SK-N-SH (cell line): Measurements from ENCODE around the gene RNASEH1. TPM values are rescaled to one million over a fixed set of nuclear protein-coding genes. Genes with fewer than 3 reads are reported as not detected.

Experiments used
- CTCF ChIA-PET: fragments of 300-600, 350-600 bp; formaldehyde crosslinking; extraction: SDS; loops from one replicate; lab custom pipeline; 2021; lab: Yijun Ruan, JAX
- POLR2A ChIA-PET: fragments of 350-600 bp; sonication (Branson Sonifier 250); formaldehyde crosslinking; extraction: SDS; loops from one replicate; lab custom pipeline; 2020; ENCODE audit warnings: antibody characterized with exemption, inconsistent platforms; lab: Yijun Ruan, JAX
- DNase-seq: peaks from one replicate; pipeline ENCODE4 v3.0.0; 2012
- H2AFZ ChIP-seq: fragments of 200-600 bp; sonication (generic); 2 replicates; pipeline ENCODE4 v1.8.1; 2016; ENCODE audit warnings: antibody characterized with exemption, mild to moderate bottlenecking, low read depth
- H3F3A ChIP-seq: fragments of 200-600 bp; sonication (generic); replicated peaks from 2 replicates; pipeline ENCODE3; 2016; ENCODE audit warnings: antibody characterized with exemption, mild to moderate bottlenecking; ENCODE audit not compliant: insufficient read depth
- H3K27ac ChIP-seq, 2 experiments: fragments of 200-500 bp in 1 of 2; fragments of 200-600 bp in 1 of 2; sonication (Bioruptor generic) in 1 of 2; sonication (generic), shearing (Covaris generic) in 1 of 2; 2 replicates each; pipeline versions ENCODE4 v1.5.1 to v1.6.1; 2014 to 2016; ENCODE audit warnings: low read depth in 2 of 2, inconsistent platforms in 1 of 2, low read length in 1 of 2, mild to moderate bottlenecking in 1 of 2, mixed read lengths in 1 of 2
- H3K27me3 ChIP-seq: fragments of 200-600 bp; sonication (generic), shearing (Covaris generic); 2 replicates; pipeline ENCODE4 v1.6.1; 2016; ENCODE audit warnings: mixed run types; ENCODE audit not compliant: insufficient read depth
- H3K36me3 ChIP-seq, 2 experiments: fragments of 200-500 bp in 1 of 2; fragments of 200-600 bp in 1 of 2; sonication (Bioruptor generic) in 1 of 2; sonication (generic) in 1 of 2; replicated peaks in 1 of 2; 2 replicates each; pipeline versions ENCODE3 to v1.5.1; 2014 to 2016; ENCODE audit warnings: low read length in 1 of 2, mild to moderate bottlenecking in 1 of 2; ENCODE audit not compliant: insufficient read depth in 2 of 2, control insufficient read depth in 1 of 2
- H3K4me1 ChIP-seq, 2 experiments: fragments of 200-500 bp in 1 of 2; fragments of 200-600 bp in 1 of 2; sonication (Bioruptor generic) in 1 of 2; sonication (generic), shearing (Covaris generic) in 1 of 2; 2 replicates each; pipeline versions ENCODE4 v1.5.1 to v1.6.1; 2014 to 2016; ENCODE audit warnings: low read depth in 1 of 2, low read length in 1 of 2, mixed run types in 1 of 2; ENCODE audit not compliant: insufficient read depth in 2 of 2, control insufficient read depth in 1 of 2
- H3K4me2 ChIP-seq: fragments of 200-600 bp; sonication (generic), shearing (Covaris generic); 2 replicates; pipeline ENCODE4 v1.6.1; 2017; ENCODE audit warnings: mixed run types
- H3K4me3 ChIP-seq, 2 experiments: fragments of 200-500 bp in 1 of 2; fragments of 200-600 bp in 1 of 2; sonication (Bioruptor generic) in 1 of 2; sonication (generic), shearing (Covaris generic) in 1 of 2; 2 replicates each; pipeline versions ENCODE4 v1.5.1 to v1.8.1; 2014 to 2016; ENCODE audit warnings: low read depth in 2 of 2, inconsistent platforms in 1 of 2, low read length in 1 of 2, mild to moderate bottlenecking in 1 of 2, mixed read lengths in 1 of 2, moderate library complexity in 1 of 2
- H3K79me2 ChIP-seq: fragments of 200-600 bp; sonication (generic); 2 replicates; pipeline ENCODE4 v1.8.1; 2017; ENCODE audit warnings: mild to moderate bottlenecking; ENCODE audit not compliant: insufficient read depth
- H3K9ac ChIP-seq: fragments of 200-600 bp; sonication (generic); 2 replicates; pipeline ENCODE4 v1.6.1; 2017; ENCODE audit warnings: mixed run types
- H3K9me2 ChIP-seq: fragments of 200-600 bp; sonication (generic); 2 replicates; pipeline ENCODE4 v1.6.1; 2017; ENCODE audit warnings: mixed run types
- H3K9me3 ChIP-seq: fragments of 200-600 bp; sonication (generic); 2 replicates; pipeline ENCODE4 v1.6.1; 2017; ENCODE audit warnings: mixed run types, mild to moderate bottlenecking, moderate library complexity
- H4K20me1 ChIP-seq: fragments of 200-600 bp; sonication (generic); 2 replicates; pipeline ENCODE4 v1.6.1; 2017; ENCODE audit warnings: mild to moderate bottlenecking, mixed run types; ENCODE audit not compliant: insufficient read depth
- ELF1 ChIP-seq: IDR thresholded peaks from 2 replicates; pipeline ENCODE4 v1.4.0; 2012
- EP300 ChIP-seq, 2 experiments: IDR thresholded peaks; 2 replicates each; pipeline versions ENCODE4 v1.4.0 to v1.6.1; 2012; ENCODE audit warnings: borderline replicate concordance in 1 of 2, low read depth in 1 of 2, low read length in 1 of 2
- EZH2phosphoT487 ChIP-seq: fragments of 200-600 bp; sonication (generic); IDR thresholded peaks from 2 replicates; pipeline ENCODE4 v1.6.1; 2017; ENCODE audit warnings: low read depth, mixed run types, mild to moderate bottlenecking, antibody characterized with exemption, moderate library complexity, borderline replicate concordance
- FOSL2 ChIP-seq: IDR thresholded peaks from 2 replicates; pipeline ENCODE4 v1.4.0; 2012; ENCODE audit warnings: low read depth, mild to moderate bottlenecking, moderate library complexity, borderline replicate concordance
- GATA2 ChIP-seq: sonication (generic); formaldehyde crosslinking; IDR thresholded peaks from 2 replicates; pipeline ENCODE4 v1.5.0; 2020; ENCODE audit warnings: mild to moderate bottlenecking, missing genetic modification reagents
- MXI1 ChIP-seq: IDR thresholded peaks from 2 replicates; pipeline ENCODE4 v1.6.1; 2012; ENCODE audit warnings: mild to moderate bottlenecking, low read depth, low read length, improper control_type of control experiment
- POLR2AphosphoS5 ChIP-seq: IDR thresholded peaks from 2 replicates; pipeline ENCODE4 v1.6.1; 2012; ENCODE audit warnings: low read depth, low read length
- RAD21 ChIP-seq: IDR thresholded peaks from 2 replicates; pipeline ENCODE4 v1.6.1; 2012; ENCODE audit warnings: mild to moderate bottlenecking, low read length
- RFX5 ChIP-seq: IDR thresholded peaks from 2 replicates; pipeline ENCODE4 v1.6.1; 2012; ENCODE audit warnings: mild to moderate bottlenecking, improper control_type of control experiment, low read length
- SIN3A ChIP-seq: IDR thresholded peaks from 2 replicates; pipeline ENCODE4 v1.6.1; 2012; ENCODE audit warnings: low read depth, mild to moderate bottlenecking, low read length, moderate library complexity, borderline replicate concordance
- TAF1 ChIP-seq: IDR thresholded peaks from 2 replicates; pipeline ENCODE4 v1.6.1; 2012; ENCODE audit warnings: low read depth, mild to moderate bottlenecking, low read length, moderate library complexity, borderline replicate concordance
- TEAD4 ChIP-seq: IDR thresholded peaks from 2 replicates; pipeline ENCODE4 v1.4.0; 2012; ENCODE audit warnings: mild to moderate bottlenecking, borderline replicate concordance; ENCODE audit not compliant: insufficient read depth
- WGBS: methylation state at CpG from one replicate; pipeline ENCODE4 v1.1.6; 2017; ENCODE audit warnings: low lambda C conversion rate; 5-methylcytosine and 5-hydroxymethylcytosine counted together
- polyA plus RNA-seq, 3 experiments: library from polyadenylated mRNA; depleted of rRNA; stranded (reverse); fragments of >200 nt; gene quantifications; 2 replicates each; pipeline ENCODE4 v1.2.3, GENCODE V29; 2012
- TF ChIP-seq, protein P1 (sequence below): IDR thresholded peaks from 2 replicates; pipeline ENCODE4 v1.4.0; 2012; ENCODE audit warnings: low read depth
- TF ChIP-seq, protein P2 (sequence below): fragments of 150-350 bp; IDR thresholded peaks from 2 replicates; pipeline ENCODE4 v1.6.1; 2017; ENCODE audit warnings: antibody characterized with exemption, low read length, low read depth, borderline replicate concordance
- TF ChIP-seq, protein P3 (sequence below): IDR thresholded peaks from 2 replicates; pipeline ENCODE4; 2012
- TF ChIP-seq, protein P4 (sequence below): fragments of 200-600 bp; sonication (generic); IDR thresholded peaks from 2 replicates; pipeline ENCODE4 v1.6.1; 2017; ENCODE audit warnings: antibody characterized with exemption, mild to moderate bottlenecking, moderate library complexity

Gene RNASEH1
- polyA plus RNA-seq, 1 of the 3 experiments (the other 2 are of a cell fraction), result 34.4 TPM

DNA sequence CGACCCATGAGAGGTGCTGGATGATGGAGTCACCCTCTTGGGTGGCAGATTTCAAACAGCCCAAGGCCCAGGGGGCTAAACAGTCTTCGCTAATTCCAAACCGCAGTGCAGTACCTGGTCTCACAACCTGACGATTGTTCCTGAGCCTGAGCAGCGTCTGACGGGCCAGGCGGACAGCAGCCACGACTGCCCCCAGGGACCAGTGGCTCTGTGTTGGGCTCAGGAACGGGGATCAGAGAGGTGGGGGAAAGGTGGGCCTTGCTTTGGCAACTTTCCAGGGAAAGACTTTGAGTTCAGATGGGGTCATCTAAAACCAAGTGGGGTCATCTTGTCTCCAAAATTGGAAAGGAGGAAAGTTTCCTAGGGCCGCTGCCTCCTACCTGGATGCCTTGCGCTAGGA is 37.3 kb upstream of the RNASEH1 start:
- Histone ChIP-seq H3K79me2 (no peaks in the 10 kb centered on the region), H2AFZ (peak overlapping the region; percentile 44; the same call in 1 of the 2 replicates), H3K27ac (peak overlapping the region in 1 of 2 experiments; percentile 99; a peak in 3 of 4 replicates), H3K9ac (no peak overlapping the region), H3F3A (peaks cover 4% of the 10 kb centered on the region), H3K4me3 (peak overlapping the region; percentile 30 to 38; a peak in 3 of 4 replicates), H3K36me3 (no peaks in the 10 kb centered on the region), H4K20me1 (no peaks in the 10 kb centered on the region), H3K9me3 (no peaks in the 10 kb centered on the region)
- DNase-seq, result peak; percentile 78
- 80% methylated on average over 11 of the region's 11 CpGs for WGBS
- no peak for TF ChIP-seq EZH2phosphoT487
- TF ChIP-seq ELF1, result no peak
- no peak for TF ChIP-seq TEAD4
- TF ChIP-seq, protein P1, sequence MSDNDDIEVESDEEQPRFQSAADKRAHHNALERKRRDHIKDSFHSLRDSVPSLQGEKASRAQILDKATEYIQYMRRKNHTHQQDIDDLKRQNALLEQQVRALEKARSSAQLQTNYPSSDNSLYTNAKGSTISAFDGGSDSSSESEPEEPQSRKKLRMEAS, result no peak
- TF ChIP-seq, all 33 proteins: peak for 0
- Histone ChIP-seq H3K27me3 (no peaks in the 10 kb centered on the region), H3K9me2 (no peaks in the 10 kb centered on the region), H3K4me1 (peaks cover 0 to 39% of the 10 kb centered on the region in 2 experiments; a peak in 2 of 4 replicates), H3K4me2 (peak overlapping the region; percentile 62; the same call in 1 of the 2 replicates)
- ChIA-PET CTCF (interaction anchor here (0.6 to 5.1 kb wide), 12 partner anchors 7 to 615 kb away, joined by 3 to 43 read pairs (median 5); no protein-coding TSS in a partner anchor), POLR2A (interaction anchor here (0.5 to 4.0 kb wide), 12 partner anchors 10 to 1535 kb away, joined by 3 to 52 read pairs (median 6); partner anchors contain the start of gene RNASEH1)

DNA sequence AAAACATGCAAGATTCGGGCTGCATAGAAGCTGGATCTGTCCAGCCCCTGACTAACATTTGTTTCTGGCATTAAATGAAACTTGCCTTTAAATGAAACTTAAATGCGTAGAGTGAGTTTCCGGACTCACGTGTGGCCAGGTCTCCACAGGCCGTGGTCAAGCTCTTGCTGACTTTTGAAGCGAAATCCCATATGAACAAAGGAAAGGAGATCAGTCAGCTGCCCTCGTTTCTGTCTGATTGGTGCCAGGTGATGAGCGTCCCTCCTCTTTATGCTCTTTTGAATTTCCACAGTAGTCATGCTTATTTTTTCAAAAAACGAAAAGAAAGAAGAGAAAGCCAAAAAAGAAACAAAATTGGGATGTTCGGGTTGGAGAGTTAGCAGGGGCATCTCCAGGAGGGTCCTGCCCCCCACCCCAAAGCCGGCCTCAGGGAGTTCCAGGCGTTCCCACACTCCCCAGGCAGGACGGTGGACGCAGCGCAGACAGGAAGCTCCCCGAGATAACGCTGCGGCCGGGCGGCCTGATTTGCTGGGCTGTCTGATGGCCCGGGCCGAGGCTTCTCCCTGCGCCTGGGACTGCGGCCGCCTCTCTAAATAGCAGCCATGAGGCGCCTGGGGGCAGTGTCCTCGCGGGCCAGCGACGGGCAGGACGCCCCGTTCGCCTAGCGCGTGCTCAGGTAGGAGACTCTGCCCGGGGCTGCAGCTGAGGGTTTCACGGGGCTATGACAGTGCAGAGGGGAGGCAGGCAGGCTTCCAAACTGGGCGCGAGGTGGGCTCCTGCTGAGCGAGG is 36.6 kb upstream of the RNASEH1 start, which contains the start of gene COLEC11:
Gene COLEC11, plus strand, starts transcription at position 620 of the 789 bp plus-strand sequence. CDS start 9,229 bp downstream, outside the sequence.
- Histone ChIP-seq H3K4me2 (peak within 1 kb of the TSS; percentile 62), H3K36me3 (no peaks in the 10 kb centered on the region), H3K9me3 (no peaks in the 10 kb centered on the region), H3K9me2 (no peaks in the 10 kb centered on the region), H3K4me3 (peak within 1 kb of the TSS; percentile 30 to 38; a peak in 3 of 4 replicates), H3K9ac (peak within 1 kb of the TSS; percentile 8; the same call in 1 of the 2 replicates), H3K4me1 (peaks cover 0 to 39% of the 10 kb centered on the region in 2 experiments; a peak in 2 of 4 replicates), H3K79me2 (no peaks in the 10 kb centered on the region), H2AFZ (peak within 1 kb of the TSS; percentile 44; the same call in 1 of the 2 replicates), H3K27me3 (no peaks in the 10 kb centered on the region), H4K20me1 (no peaks in the 10 kb centered on the region), H3K27ac (peak within 1 kb of the TSS; percentile 20 to 99; a peak in 3 of 4 replicates), H3F3A (peaks cover 4% of the 10 kb centered on the region)
- peak; percentile 96 for DNase-seq
- CTCF ChIA-PET, result interaction anchor here (0.6 to 5.1 kb wide), 13 partner anchors 8 to 614 kb away, joined by 3 to 43 read pairs (median 6); no protein-coding TSS in a partner anchor
- POLR2A ChIA-PET, result interaction anchor here (0.5 to 4.0 kb wide), 12 partner anchors 10 to 1534 kb away, joined by 3 to 52 read pairs (median 6); partner anchors contain the start of gene RNASEH1
- WGBS, result 38% methylated on average over 39 of the region's 40 CpGs
- TF ChIP-seq RFX5 (no peak), SIN3A (no peak), FOSL2 (no peak), RAD21 (peak; percentile 47), EP300 (IDR thresholded peaks at IDR 0.05; ENCODE audit: borderline replicate concordance in 1 of 2, low read depth in 1 of 2, low read length in 1 of 2) (no peak; a peak in 2 of 4 replicates), MXI1 (peak; percentile 80; the same call in 1 of the 2 replicates), TAF1 (peak; percentile 39; the same call in 1 of the 2 replicates), TEAD4 (no peak), GATA2 (CRISPR knock-in tag) (peak; percentile 90), EZH2phosphoT487 (no peak), POLR2AphosphoS5 (no peak)
- TF ChIP-seq, protein P1, result peak; percentile 42; the same call in 1 of the 2 replicates
- TF ChIP-seq, protein P2, sequence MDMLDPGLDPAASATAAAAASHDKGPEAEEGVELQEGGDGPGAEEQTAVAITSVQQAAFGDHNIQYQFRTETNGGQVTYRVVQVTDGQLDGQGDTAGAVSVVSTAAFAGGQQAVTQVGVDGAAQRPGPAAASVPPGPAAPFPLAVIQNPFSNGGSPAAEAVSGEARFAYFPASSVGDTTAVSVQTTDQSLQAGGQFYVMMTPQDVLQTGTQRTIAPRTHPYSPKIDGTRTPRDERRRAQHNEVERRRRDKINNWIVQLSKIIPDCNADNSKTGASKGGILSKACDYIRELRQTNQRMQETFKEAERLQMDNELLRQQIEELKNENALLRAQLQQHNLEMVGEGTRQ, result no peak
- TF ChIP-seq, protein P3, sequence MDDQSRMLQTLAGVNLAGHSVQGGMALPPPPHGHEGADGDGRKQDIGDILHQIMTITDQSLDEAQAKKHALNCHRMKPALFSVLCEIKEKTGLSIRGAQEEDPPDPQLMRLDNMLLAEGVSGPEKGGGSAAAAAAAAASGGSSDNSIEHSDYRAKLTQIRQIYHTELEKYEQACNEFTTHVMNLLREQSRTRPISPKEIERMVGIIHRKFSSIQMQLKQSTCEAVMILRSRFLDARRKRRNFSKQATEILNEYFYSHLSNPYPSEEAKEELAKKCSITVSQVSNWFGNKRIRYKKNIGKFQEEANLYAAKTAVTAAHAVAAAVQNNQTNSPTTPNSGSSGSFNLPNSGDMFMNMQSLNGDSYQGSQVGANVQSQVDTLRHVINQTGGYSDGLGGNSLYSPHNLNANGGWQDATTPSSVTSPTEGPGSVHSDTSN, result no peak
- TF ChIP-seq, protein P4, sequence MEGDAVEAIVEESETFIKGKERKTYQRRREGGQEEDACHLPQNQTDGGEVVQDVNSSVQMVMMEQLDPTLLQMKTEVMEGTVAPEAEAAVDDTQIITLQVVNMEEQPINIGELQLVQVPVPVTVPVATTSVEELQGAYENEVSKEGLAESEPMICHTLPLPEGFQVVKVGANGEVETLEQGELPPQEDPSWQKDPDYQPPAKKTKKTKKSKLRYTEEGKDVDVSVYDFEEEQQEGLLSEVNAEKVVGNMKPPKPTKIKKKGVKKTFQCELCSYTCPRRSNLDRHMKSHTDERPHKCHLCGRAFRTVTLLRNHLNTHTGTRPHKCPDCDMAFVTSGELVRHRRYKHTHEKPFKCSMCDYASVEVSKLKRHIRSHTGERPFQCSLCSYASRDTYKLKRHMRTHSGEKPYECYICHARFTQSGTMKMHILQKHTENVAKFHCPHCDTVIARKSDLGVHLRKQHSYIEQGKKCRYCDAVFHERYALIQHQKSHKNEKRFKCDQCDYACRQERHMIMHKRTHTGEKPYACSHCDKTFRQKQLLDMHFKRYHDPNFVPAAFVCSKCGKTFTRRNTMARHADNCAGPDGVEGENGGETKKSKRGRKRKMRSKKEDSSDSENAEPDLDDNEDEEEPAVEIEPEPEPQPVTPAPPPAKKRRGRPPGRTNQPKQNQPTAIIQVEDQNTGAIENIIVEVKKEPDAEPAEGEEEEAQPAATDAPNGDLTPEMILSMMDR, result peak; percentile 38
